Neural crest cell (in vitro differentiated cells): ENCODE measurements around the gene KLHL24. TPM values are rescaled to one million over a fixed set of nuclear protein-coding genes. Genes with fewer than 3 reads are reported as not detected.

Experiments
- DNase-seq: peaks from one replicate; pipeline ENCODE4 v3.0.0; 2021; ENCODE audit warnings: low read depth, mixed read lengths, low spot score
- H3K27ac Mint-ChIP-seq: one replicate; pipeline ENCODE4 v1.8.0; 2021; ENCODE audit warnings: mild to moderate bottlenecking, mixed read lengths; ENCODE audit not compliant: unreplicated experiment
- H3K27me3 Mint-ChIP-seq: 2 replicates; pipeline ENCODE4 v1.8.0; 2021; ENCODE audit warnings: low read depth, mild to moderate bottlenecking, mixed read lengths
- H3K36me3 Mint-ChIP-seq: 2 replicates; pipeline ENCODE4 v1.8.0; 2021; ENCODE audit warnings: low read depth, mild to moderate bottlenecking, mixed read lengths
- H3K4me1 Mint-ChIP-seq: 2 replicates; pipeline ENCODE4 v1.8.0; 2021; ENCODE audit warnings: mixed read lengths
- H3K4me3 Mint-ChIP-seq: one replicate; pipeline ENCODE4 v1.8.0; 2021; ENCODE audit warnings: mild to moderate bottlenecking, mixed read lengths
- H3K9me3 Mint-ChIP-seq: 2 replicates; pipeline ENCODE4 v1.8.0; 2021; ENCODE audit warnings: mixed read lengths
- CTCF ChIP-seq: fragments of 200-600 bp; sonication (generic); conservative IDR thresholded peaks from 2 replicates; pipeline ENCODE4 v1.5.0; 2021; ENCODE audit warnings: antibody characterized with exemption, mild to moderate bottlenecking
- total RNA-seq: library from RNA; stranded (reverse); gene quantifications from 2 replicates; pipeline ENCODE4 v1.2.1, GENCODE V29; 2021

The KLHL24 gene
- total RNA-seq, 1 donor from 2014 or later: 19.0 TPM

- TF ChIP-seq CTCF: no peak
- no peaks in the 10 kb centered on the region for H3K9me3 Mint-ChIP-seq
- H3K4me3 Mint-ChIP-seq: no peak overlapping the region
- H3K27ac Mint-ChIP-seq: peak overlapping the region; percentile 75
- peaks cover 46% of the 10 kb centered on the region for H3K36me3 Mint-ChIP-seq
- no peak for DNase-seq
- no peaks in the 10 kb centered on the region for H3K27me3 Mint-ChIP-seq
- no peaks in the 10 kb centered on the region for H3K4me1 Mint-ChIP-seq
Measured at GRCh38 chr3:183725387-183725786, 90.0 kb downstream of the KLHL24 start.

GRCh38 chr3:183728204-183728603 is 92.8 kb downstream of the KLHL24 start:
- no peaks in the 10 kb centered on the region for H3K4me1 Mint-ChIP-seq
- H3K27me3 Mint-ChIP-seq: no peaks in the 10 kb centered on the region
- H3K4me3 Mint-ChIP-seq: no peak overlapping the region
- H3K9me3 Mint-ChIP-seq: no peaks in the 10 kb centered on the region
- no peak for DNase-seq
- no peak for TF ChIP-seq CTCF
- peaks cover 43% of the 10 kb centered on the region for H3K36me3 Mint-ChIP-seq
- H3K27ac Mint-ChIP-seq: no peak overlapping the region

GRCh38 chr3:183730361-183730760 is 94.9 kb downstream of the KLHL24 start:
- no peaks in the 10 kb centered on the region for H3K27me3 Mint-ChIP-seq
- peaks cover 5% of the 10 kb centered on the region for H3K4me1 Mint-ChIP-seq
- H3K9me3 Mint-ChIP-seq: no peaks in the 10 kb centered on the region
- no peak for DNase-seq
- H3K4me3 Mint-ChIP-seq: no peak overlapping the region
- no peak for TF ChIP-seq CTCF
- H3K36me3 Mint-ChIP-seq: peaks cover 48% of the 10 kb centered on the region
- peak overlapping the region; percentile 55 for H3K27ac Mint-ChIP-seq

- no peaks in the 10 kb centered on the region for H3K9me3 Mint-ChIP-seq
- DNase-seq: no peak
- no peaks in the 10 kb centered on the region for H3K27me3 Mint-ChIP-seq
- no peak overlapping the region for H3K4me3 Mint-ChIP-seq
- peaks cover 7% of the 10 kb centered on the region for H3K4me1 Mint-ChIP-seq
- no peak overlapping the region for H3K27ac Mint-ChIP-seq
- peaks cover 36% of the 10 kb centered on the region for H3K36me3 Mint-ChIP-seq
- no peak for TF ChIP-seq CTCF
Measured at GRCh38 chr3:183731611-183732010, 96.2 kb downstream of the KLHL24 start.

- H3K36me3 Mint-ChIP-seq: peaks cover 36% of the 10 kb centered on the region
- H3K9me3 Mint-ChIP-seq: no peaks in the 10 kb centered on the region
- peaks cover 7% of the 10 kb centered on the region for H3K4me1 Mint-ChIP-seq
- H3K4me3 Mint-ChIP-seq: no peak overlapping the region
- no peak overlapping the region for H3K27ac Mint-ChIP-seq
- no peaks in the 10 kb centered on the region for H3K27me3 Mint-ChIP-seq
- TF ChIP-seq CTCF: no peak
- no peak for DNase-seq
Measured at GRCh38 chr3:183733553-183733952, 98.1 kb downstream of the KLHL24 start.

Other genes with a start within 250 kb of the KLHL24 start
- gene MCF2L2, start 207.0 kb upstream of the KLHL24 start, total RNA-seq: 1.5 and 2.1 TPM in 2 replicates
- 0.11 and 0.12 TPM in 2 replicates for gene KLHL6, start 79.9 kb upstream of the KLHL24 start, total RNA-seq
- gene YEATS2, start 62.2 kb downstream of the KLHL24 start, total RNA-seq: 61.9 and 64.6 TPM in 2 replicates
- 4.7 and 4.9 TPM in 2 replicates for gene MAP6D1, start 190.0 kb downstream of the KLHL24 start, total RNA-seq
- 69.8 and 70.4 TPM in 2 replicates for gene PARL, start 249.3 kb downstream of the KLHL24 start, total RNA-seq